Ovary (tissue), 9 donors: ENCODE data around the gene MN1. TPM values are rescaled to one million over a fixed set of nuclear protein-coding genes. Genes with fewer than 3 reads are reported as not detected.

Source experiments
- DNase-seq, 5 donors: peaks; one replicate each; pipeline ENCODE4 v3.0.0-alpha.2; 2019 to 2020
- H3K27ac ChIP-seq, 2 donors: fragments of 200-600 bp; one replicate each; pipeline versions ENCODE4 v1.5.1 to v1.8.0; 2019 to 2022
- H3K27me3 ChIP-seq: fragments of 200-600 bp; one replicate; pipeline ENCODE4 v1.8.0; 2022
- H3K36me3 ChIP-seq: fragments of 200-600 bp; sonication (generic); one replicate; pipeline ENCODE4 v1.5.1; 2019
- H3K4me1 ChIP-seq: one replicate; pipeline ENCODE4 v1.8.1; 2013; ENCODE audit warnings: mild to moderate bottlenecking, moderate library complexity; ENCODE audit not compliant: insufficient read depth
- H3K4me3 ChIP-seq: fragments of 200-600 bp; sonication (generic); one replicate; pipeline ENCODE4 v1.5.1; 2017
- H3K9me3 ChIP-seq, 2 donors: fragments of 200-600 bp in 1 of 2; sonication (generic) in 1 of 2; one replicate each; pipeline versions ENCODE4 v1.5.1 to v1.8.1; 2013 to 2019; ENCODE audit warnings: mild to moderate bottlenecking in 1 of 2, moderate library complexity in 1 of 2
- EP300 ChIP-seq: sonication (generic); formaldehyde crosslinking; IDR thresholded peaks from one replicate; pipeline ENCODE4 v1.6.1; 2017; ENCODE audit warnings: antibody characterized with exemption
- POLR2A ChIP-seq: fragments of 450-650 bp; IDR thresholded peaks from one replicate; pipeline ENCODE4 v1.6.1; 2017; ENCODE audit warnings: antibody characterized with exemption, mild to moderate bottlenecking, moderate library complexity
- WGBS, 3 donors: extraction: QIAGEN DNeasy Blood & Tissue Kit in 1 of 3; methylation state at CpG; one replicate each; pipeline versions ENCODE4 v1.1.5 to v1.1.7; 2013 to 2017; 5-methylcytosine and 5-hydroxymethylcytosine counted together
- intact Hi-C, 4 donors: fragments of 100-400 bp; cut with DNase I; formaldehyde crosslinking; loops; one replicate each; pipeline versions ENCODE4 v1.11.0 to v1.15.1; 2022 to 2023
- polyA plus RNA-seq, 2 donors: library from polyadenylated mRNA; stranded (reverse); fragments of 200-250 nt in 1 of 2; fragments of 350-450 nt in 1 of 2; fragmentation: Illumina TruSeq in 1 of 2; extraction: RNeasy Lipid Tissue Mini Kit (QIAGEN cat#74804) in 1 of 2; gene quantifications; one replicate each; pipeline ENCODE4 v1.2.3, GENCODE V29; 2013 to 2014
- total RNA-seq, 7 donors: library from RNA; depleted of rRNA in 2 of 7; stranded (reverse); fragments of >200 nt in 2 of 7; fragmentation: NEBNext Ultra II Directional in 3 of 7; extraction: Animal tissue kit (Norgen Biotek cat#: 25700) in 3 of 7; gene quantifications; one replicate each; pipeline versions ENCODE4 v1.1.0 to v1.2.4, GENCODE V29; 2016 to 2023
- TF ChIP-seq, protein P1 (sequence below), 3 donors: fragments of 450-650 bp in 2 of 3; fragments of 200-600 bp in 1 of 3; IDR thresholded peaks; one replicate each; pipeline versions ENCODE4 v1.5.1 to v1.8.0; 2016 to 2022; ENCODE audit warnings: antibody characterized with exemption in 3 of 3, mild to moderate bottlenecking in 1 of 3
- donor health status: DM: no; HTN: no; CAD: no; lungs with moderate emphysema.
- donor health status: DM: no; HTN: no; CAD: no.
- donor health status: Bipolar disorder and iron deficiency.
- donor health status: DM: yes; HTN: yes; CAD: no.
- donor health status: DM: no; HTN: no; CAD: no.
- donor health status: DM: yes; HTN: yes; CAD: no.

MN1 gene
- total and polyA plus RNA-seq, 9 donors: 6.7 to 33.5 (median 13.4) TPM

DNA sequence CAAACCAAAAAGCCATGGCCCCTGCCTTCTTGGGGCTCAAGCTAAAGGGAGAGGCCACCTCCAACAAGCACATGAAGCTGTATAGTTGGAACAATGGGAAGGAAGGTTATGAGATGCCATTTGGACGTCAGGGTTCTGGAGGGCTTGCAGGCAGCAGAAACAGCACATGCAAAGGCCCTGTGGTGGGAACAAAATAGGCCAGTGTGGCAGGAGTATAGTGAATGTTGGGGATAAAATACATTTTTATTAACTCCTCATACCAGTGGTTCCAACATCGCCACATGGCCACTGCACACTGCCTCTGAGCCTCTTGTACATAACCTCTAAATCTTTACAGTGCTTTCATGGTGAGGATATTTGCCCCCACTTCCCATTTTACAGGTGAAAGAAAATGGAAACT lies 32.2 kb upstream of the MN1 start:
- 93 to 95% (median 93%) methylated on average over 2 of the region's 2 CpGs for WGBS, 3 donors
- Histone ChIP-seq H3K9me3 (no peaks in the 10 kb centered on the region), H3K4me1 (peaks cover 5% of the 10 kb centered on the region), H3K27me3 (no peaks in the 10 kb centered on the region), H3K27ac (no peak overlapping the region), H3K4me3 (no peak overlapping the region), H3K36me3 (no peaks in the 10 kb centered on the region)
- intact Hi-C loops: no loop called here
- TF ChIP-seq EP300 (no peak), POLR2A (no peak)
- TF ChIP-seq, protein P1, sequence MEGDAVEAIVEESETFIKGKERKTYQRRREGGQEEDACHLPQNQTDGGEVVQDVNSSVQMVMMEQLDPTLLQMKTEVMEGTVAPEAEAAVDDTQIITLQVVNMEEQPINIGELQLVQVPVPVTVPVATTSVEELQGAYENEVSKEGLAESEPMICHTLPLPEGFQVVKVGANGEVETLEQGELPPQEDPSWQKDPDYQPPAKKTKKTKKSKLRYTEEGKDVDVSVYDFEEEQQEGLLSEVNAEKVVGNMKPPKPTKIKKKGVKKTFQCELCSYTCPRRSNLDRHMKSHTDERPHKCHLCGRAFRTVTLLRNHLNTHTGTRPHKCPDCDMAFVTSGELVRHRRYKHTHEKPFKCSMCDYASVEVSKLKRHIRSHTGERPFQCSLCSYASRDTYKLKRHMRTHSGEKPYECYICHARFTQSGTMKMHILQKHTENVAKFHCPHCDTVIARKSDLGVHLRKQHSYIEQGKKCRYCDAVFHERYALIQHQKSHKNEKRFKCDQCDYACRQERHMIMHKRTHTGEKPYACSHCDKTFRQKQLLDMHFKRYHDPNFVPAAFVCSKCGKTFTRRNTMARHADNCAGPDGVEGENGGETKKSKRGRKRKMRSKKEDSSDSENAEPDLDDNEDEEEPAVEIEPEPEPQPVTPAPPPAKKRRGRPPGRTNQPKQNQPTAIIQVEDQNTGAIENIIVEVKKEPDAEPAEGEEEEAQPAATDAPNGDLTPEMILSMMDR (IDR thresholded peaks at IDR 0.05): no peak
- DNase-seq: peak in 1 of 5 donors; percentile 13

DNA sequence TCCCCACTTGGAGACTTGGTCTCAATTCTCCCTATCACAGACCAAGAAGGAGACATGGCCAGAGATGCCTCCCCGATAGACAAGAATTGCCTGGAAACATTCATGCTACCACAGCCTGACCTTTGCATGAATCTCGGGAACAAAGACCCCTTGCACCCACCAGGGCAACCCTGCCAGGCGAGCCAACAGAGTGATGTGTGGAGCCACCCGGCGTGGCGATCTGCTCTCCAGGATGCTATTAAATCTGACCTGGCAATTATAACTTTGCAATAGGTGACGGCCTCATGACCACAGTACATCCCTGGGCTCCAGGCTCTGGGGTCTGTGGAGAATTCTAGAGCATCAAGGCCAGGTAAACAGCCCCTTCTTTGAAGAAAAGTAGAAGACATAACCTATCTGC lies 31.1 kb upstream of the MN1 start:
- H3K27ac ChIP-seq: no peak overlapping the region
- TF ChIP-seq EP300 (no peak), POLR2A (no peak)
- TF ChIP-seq, protein P1 (IDR thresholded peaks at IDR 0.05): no peak
- no peaks in the 10 kb centered on the region for H3K9me3 ChIP-seq
- peak in 1 of 5 donors; percentile 16 for DNase-seq
- no peaks in the 10 kb centered on the region for H3K36me3 ChIP-seq
- intact Hi-C loops: no loop called here
- H3K27me3 ChIP-seq: no peaks in the 10 kb centered on the region
- no peak overlapping the region for H3K4me3 ChIP-seq
- 89 to 94% (median 92%) methylated on average over 7 of the region's 7 CpGs for WGBS, 3 donors
- peaks cover 7% of the 10 kb centered on the region for H3K4me1 ChIP-seq

GRCh38 chr22:27829620-27830019 lies 28.1 kb upstream of the MN1 start:
- H3K27me3 ChIP-seq: no peaks in the 10 kb centered on the region
- no peak overlapping the region for H3K27ac ChIP-seq
- H3K4me3 ChIP-seq: no peak overlapping the region
- no peak for DNase-seq
- peaks cover 11% of the 10 kb centered on the region for H3K4me1 ChIP-seq
- H3K36me3 ChIP-seq: no peaks in the 10 kb centered on the region
- TF ChIP-seq EP300 (no peak), POLR2A (no peak)
- TF ChIP-seq, protein P1 (IDR thresholded peaks at IDR 0.05): no peak
- no peaks in the 10 kb centered on the region for H3K9me3 ChIP-seq
- intact Hi-C loops: loop anchor here in 1 of 4 donors (5.0 kb wide), 1 partner anchor 38 kb away; no protein-coding TSS in a partner anchor
- 80 to 86% (median 84%) methylated on average over 3 of the region's 3 CpGs for WGBS, 3 donors

DNA sequence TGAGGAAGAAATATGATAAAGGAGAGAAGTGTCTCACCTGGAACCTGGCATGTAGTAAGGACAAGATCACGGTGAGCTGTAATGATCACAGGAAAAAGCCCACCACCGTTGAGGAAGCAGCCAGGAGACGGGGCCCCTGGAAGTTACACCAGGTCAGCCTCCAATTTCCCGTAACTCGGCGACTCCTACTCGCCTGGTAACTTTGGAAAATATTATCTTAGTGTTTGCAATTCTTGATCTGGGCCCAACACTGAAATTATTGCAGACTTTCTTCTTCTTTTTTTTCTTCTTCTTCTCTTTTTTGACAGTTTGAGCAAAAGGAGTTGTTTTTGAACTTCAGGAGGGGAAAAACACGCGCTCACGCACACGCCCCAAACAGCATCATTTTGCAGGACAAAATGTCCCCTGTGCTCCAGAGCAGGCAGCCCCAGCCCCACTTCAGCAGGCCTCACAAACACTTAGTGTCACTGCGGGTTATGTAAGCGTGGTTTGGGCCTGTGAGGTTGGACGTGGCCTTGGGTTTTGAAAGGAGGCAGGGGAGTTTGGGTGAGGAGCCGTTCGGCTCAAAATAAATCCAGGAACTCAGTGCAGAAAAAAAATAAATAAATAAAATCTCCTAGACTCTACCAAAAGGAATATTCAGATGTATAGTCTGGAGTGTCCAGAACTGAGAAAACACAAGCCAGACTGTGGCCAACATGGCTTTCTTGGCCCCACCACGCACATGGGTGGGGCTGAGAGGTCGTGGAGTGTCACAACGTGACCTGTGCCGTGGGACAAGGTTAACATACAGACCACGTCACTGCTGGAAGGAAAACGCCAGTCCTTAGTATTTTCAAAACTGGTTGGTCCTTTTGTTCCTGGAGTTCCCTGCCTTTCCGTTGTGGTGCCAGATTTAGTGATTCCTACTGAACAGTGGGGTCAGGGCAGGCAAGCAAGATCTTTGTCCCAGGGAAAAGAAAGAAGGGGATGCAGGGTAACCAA lies 26.3 kb upstream of the MN1 start:
- DNase-seq: peak; percentile 80 to 92 (median 85)
- 11 to 18% (median 15%) methylated on average over 23 of the region's 23 CpGs for WGBS, 3 donors
- TF ChIP-seq, protein P1 (IDR thresholded peaks at IDR 0.05): no peak
- peak; percentile 85 for TF ChIP-seq EP300
- no peak overlapping the region for H3K4me3 ChIP-seq
- H3K4me1 ChIP-seq: peaks cover 11% of the 10 kb centered on the region
- intact Hi-C loops: loop anchor here in 1 of 4 donors (5.0 kb wide), 1 partner anchor 39 kb away; no protein-coding TSS in a partner anchor
- H3K9me3 ChIP-seq: no peaks in the 10 kb centered on the region
- no peaks in the 10 kb centered on the region for H3K36me3 ChIP-seq
- peak overlapping the region; percentile 88 to 94 for H3K27ac ChIP-seq
- no peaks in the 10 kb centered on the region for H3K27me3 ChIP-seq
